LHCN-M2 (cell line): ENCODE data around the gene AQP1. TPM values are rescaled to one million over a fixed set of nuclear protein-coding genes. Genes with fewer than 3 reads are reported as not detected.
A peak's percentile ranks its signal among the peaks of the same experiment; 100 is the strongest.

Source experiments
- DNase-seq: peaks from one replicate; pipeline ENCODE4 v3.0.0-alpha.2; 2012; ENCODE audit warnings: low read depth
- total RNA-seq: library from RNA; depleted of rRNA; stranded (reverse); fragments of >200 nt; gene quantifications from 2 replicates; pipeline ENCODE4 v1.2.3, GENCODE V29; 2014

Gene AQP1
- total RNA-seq, 1 experiment from 2014 or later, result 0.23 TPM

GRCh38 chr7:30934225-30934624, 22.6 kb downstream of the AQP1 start:
- DNase-seq, result no peak

GRCh38 chr7:30934732-30935568, 23.3 kb downstream of the AQP1 start:
- no peak for DNase-seq

- DNase-seq, result no peak
Observed at GRCh38 chr7:30935569-30935877, 23.9 kb downstream of the AQP1 start.

GRCh38 chr7:30936650-30937245, 25.1 kb downstream of the AQP1 start:
- no peak for DNase-seq

GRCh38 chr7:30937416-30937815, 25.8 kb downstream of the AQP1 start:
- no peak for DNase-seq

GRCh38 chr7:30938435-30939316, 27.0 kb downstream of the AQP1 start:
- DNase-seq, result peak; percentile 69

GRCh38 chr7:30941582-30942323, 30.1 kb downstream of the AQP1 start:
- no peak for DNase-seq

- no peak for DNase-seq
Observed at GRCh38 chr7:30950197-30950596, 38.5 kb downstream of the AQP1 start.

GRCh38 chr7:30954914-30955313, 43.3 kb downstream of the AQP1 start:
- no peak for DNase-seq

- no peak for DNase-seq
Observed at GRCh38 chr7:30956704-30957103, 45.1 kb downstream of the AQP1 start.

GRCh38 chr7:30963842-30964241, 52.2 kb downstream of the AQP1 start, which contains the start of gene GHRHR:
GHRHR (plus strand) TSS chr7:30963953; CDS start chr7:30964069, 116 bp downstream.
- no peak for DNase-seq

- DNase-seq, result no peak
Observed at GRCh38 chr7:30965372-30965771, 53.7 kb downstream of the AQP1 start.

- no peak for DNase-seq
Observed at GRCh38 chr7:30965883-30966282, 54.2 kb downstream of the AQP1 start.

- DNase-seq, result no peak
Observed at GRCh38 chr7:30968294-30968693, 56.6 kb downstream of the AQP1 start.

GRCh38 chr7:30968747-30969603, 57.3 kb downstream of the AQP1 start:
- DNase-seq, result no peak

GRCh38 chr7:30969604-30969970, 57.9 kb downstream of the AQP1 start:
- DNase-seq, result no peak

GRCh38 chr7:30970074-30970473, 58.4 kb downstream of the AQP1 start:
- DNase-seq, result no peak

GRCh38 chr7:30970594-30971094, 59.0 kb downstream of the AQP1 start:
- no peak for DNase-seq

- no peak for DNase-seq
Observed at GRCh38 chr7:30971440-30971839, 59.8 kb downstream of the AQP1 start.

- DNase-seq, result no peak
Observed at GRCh38 chr7:30971840-30972563, 60.3 kb downstream of the AQP1 start.
